Smooth muscle cell of the brain vasculature (primary cell): ENCODE data around the gene COL4A6.
"Not testable (repeated sequence)": the region's sequence is repeated elsewhere in the genome, so short reads cannot be mapped to it uniquely, and the experiment has no call there.

Experiments used
- DNase-seq: peaks from one replicate; pipeline ENCODE4 v3.0.0-alpha.2; 2012; ENCODE audit warnings: low read depth, low spot score

COL4A6 gene

GRCh38 chrX:108399418-108400165 is 38.6 kb downstream of the COL4A6 start:
- peak; percentile 23 for DNase-seq

- DNase-seq = no peak
These were observed 40.4 kb downstream of the COL4A6 start for GRCh38 chrX:108397627-108398391.

DNA sequence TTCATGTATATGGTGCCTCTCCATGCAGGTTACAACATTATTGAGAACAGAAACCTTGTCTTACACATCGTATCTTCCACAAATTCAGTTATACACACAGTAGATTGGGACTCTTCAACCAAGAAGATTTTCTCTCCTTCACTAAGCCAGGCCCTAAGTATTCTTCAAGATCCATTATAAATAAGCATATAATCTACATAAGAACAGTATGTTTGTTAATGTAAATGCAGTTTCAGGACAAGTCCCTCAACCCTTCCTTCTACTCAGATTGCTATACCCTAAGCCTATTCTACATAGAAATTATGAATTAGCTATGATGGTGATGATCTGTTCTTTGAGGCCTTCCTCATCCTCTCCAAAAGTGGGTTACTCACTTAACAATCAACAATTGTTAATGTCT is 41.2 kb downstream of the COL4A6 start:
- no peak for DNase-seq

DNA sequence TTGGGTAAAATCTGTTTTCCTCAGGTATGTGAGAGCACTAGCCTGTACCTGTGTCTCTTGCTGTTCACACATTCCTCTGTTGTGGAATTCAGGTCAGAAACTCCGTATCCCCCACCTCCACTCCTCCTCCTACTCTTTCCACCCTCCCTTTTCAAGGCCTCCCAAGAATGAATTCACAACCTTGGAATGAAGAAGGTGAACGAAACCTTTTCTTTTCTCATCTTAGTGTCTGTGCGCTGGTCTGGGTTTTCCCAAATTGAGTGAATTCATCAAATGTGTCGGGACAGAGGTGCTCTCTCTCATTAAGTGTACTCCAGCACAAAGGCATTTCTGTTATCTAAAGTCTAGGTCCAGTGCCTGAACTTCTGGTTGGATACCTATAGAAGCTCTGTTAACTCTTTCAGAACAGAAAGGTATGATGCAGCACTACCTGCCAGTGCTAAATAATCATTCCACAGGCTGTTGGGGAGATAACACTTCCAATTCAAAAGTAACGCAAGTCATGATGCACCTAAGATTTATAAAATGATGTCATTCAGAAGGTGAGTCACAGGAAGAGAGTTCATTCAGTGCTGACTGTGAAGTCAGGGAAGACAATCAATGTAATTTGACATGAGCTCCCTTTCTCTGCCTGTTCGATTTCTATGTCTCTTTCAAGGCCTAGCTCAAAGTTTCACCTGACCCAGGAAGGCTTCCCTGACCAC is 41.9 kb downstream of the COL4A6 start:
- DNase-seq = no peak

DNA sequence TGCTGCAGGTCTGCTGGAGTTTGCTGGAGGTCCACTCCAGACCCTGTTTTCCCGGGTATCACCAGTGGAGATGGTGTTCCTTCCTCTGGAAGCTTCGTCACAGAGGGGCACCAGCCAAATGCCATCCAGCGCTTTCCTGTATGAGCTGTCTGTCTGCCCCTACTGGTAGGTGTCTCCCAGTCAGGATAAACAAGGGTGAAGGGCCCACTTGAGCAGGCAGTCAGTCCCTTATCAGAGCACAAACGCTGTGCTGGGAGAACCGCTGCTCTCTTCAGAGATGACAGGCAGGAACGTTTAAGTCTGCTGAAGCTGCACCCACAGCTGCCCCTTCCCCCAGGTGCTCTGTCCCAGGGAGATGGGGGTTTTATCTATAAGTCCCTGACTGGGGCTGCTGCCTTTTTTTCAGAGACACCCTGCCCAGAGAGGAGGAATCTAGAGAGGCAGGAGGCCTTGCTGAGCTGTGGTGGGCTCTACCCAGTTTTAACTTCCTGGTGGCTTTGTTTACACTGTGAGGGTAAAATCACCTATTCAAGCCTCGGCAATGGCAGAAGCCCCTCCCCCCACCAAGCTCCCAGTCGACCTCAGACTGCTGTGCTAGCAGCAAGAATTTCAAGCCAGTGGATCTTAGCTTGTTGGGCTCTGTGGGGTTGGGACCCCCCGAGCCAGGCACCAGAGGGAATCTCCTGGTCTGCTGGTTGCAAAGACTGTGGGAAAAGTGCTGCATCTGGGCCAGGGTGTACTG is 47.1 kb downstream of the COL4A6 start:
- DNase-seq = not testable (repeated sequence)

GRCh38 chrX:108384783-108385182 is 53.4 kb downstream of the COL4A6 start:
- DNase-seq = no peak

DNA sequence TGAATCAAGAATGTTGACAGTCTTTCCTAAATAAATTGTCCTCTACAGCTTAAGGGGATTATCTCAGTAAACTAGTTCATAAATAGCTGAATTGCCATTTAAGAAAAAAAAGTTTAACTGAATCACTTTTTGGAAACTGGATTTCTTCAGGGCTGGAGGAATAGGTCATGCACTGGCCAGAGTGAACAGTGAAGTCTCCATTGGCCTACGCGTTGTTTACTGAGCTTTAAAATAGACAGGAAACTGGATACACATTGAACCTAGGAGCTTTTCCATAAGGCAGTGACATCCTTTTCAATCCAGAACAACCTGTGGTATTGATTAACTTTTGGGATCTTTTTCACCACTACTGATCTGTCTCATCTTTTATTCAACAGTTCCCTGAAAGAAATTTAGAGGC is 58.0 kb downstream of the COL4A6 start:
- no peak for DNase-seq

- DNase-seq = not testable (repeated sequence)
These were observed 61.4 kb downstream of the COL4A6 start for GRCh38 chrX:108376821-108377220.

DNA sequence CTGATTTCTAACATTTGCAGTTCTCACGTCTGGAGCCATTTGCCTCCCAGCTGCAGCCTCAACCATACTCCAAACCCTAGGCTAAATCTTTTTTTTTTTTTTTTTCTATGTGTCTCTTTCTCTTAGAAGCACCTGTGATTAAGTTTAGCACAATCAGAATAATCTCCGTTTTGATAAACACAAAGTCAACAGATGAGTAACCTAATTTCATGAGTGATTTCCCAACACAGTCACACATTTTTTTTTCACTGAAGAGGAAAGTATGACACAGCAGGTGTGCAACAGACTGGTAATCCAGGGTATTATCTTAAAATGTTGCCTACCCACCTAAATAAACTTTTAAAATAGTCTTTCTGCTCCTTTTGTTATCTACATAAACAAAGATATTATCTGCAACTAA is 62.6 kb downstream of the COL4A6 start:
- not testable (repeated sequence) for DNase-seq

DNA sequence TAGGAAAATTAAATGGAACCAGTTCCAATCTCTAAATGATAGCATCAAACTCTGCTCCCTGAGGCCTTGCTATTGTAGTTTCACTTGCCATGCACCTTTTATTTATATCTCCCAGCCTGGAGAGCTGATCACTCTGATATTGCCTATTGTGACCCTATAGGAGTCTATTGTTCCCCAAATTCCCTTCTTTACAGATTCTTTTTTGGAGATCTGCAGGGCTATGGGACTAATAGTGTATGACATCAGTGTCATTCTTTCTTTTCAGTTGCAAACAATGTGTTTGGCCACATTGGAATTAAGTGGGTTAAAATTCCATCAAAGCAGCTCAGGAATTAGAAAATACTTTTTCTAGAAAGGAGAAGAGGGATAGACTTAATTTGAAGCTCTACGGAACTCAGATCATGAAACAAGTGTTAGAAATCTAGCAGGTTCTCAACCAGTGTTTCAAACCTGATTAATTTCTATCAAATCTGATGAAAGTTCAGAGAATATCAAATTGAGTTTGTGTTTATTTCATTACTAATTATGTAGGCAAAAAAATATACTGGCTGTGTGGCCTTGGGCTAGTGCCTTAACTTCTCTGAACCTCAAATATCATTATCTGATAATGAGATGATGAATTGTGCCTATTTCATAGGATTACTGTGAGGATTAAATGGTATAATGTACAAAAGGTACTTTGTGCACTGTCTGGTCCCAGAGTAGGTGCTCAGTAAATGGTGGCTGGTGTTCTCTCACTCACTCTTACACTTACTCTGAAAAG is 71.4 kb downstream of the COL4A6 start:
- DNase-seq = no peak

DNA sequence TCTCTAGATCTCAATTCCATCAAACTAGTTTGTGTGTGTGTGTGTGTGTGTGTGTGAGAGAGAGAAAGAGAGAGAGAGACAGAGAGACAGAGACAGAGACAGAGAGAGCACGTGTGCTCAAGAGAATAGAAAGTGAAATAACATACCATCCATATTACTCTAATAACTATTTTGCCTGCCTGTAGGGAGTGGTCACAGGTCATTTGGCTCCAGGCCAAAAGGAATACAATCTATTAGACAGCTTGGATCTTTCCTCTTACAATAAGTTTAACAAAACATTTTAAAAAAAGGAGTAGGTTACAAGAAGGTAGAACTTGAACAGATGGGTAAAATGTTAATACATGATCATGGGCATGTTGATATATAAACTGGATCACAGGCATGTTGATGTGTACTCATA is 76.2 kb downstream of the COL4A6 start:
- peak; percentile 44 for DNase-seq

GRCh38 chrX:108361316-108361715 is 76.9 kb downstream of the COL4A6 start:
- DNase-seq = no peak

GRCh38 chrX:108359806-108360602 is 78.2 kb downstream of the COL4A6 start:
- DNase-seq = no peak

DNA sequence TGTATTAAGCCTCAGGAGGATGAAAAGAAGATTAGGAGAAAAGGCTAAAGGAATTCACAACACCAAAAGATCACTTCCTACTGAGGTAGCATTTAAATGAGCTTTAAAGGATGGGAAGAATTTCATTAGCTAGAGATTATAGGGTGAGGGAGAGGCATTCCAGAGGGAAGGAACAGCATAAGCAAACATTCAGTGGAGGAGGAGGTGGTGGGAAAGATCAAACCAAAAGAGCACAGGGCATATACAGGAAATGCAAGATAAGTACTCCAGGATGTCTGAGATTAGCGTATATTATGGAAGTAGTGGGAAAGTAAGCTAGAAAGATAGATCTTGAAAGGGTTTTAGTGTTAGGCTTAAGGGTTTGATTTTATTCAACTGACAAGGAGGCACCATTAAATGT is 84.8 kb downstream of the COL4A6 start:
- DNase-seq = no peak

GRCh38 chrX:108349210-108349609 is 89.0 kb downstream of the COL4A6 start:
- no peak for DNase-seq

DNA sequence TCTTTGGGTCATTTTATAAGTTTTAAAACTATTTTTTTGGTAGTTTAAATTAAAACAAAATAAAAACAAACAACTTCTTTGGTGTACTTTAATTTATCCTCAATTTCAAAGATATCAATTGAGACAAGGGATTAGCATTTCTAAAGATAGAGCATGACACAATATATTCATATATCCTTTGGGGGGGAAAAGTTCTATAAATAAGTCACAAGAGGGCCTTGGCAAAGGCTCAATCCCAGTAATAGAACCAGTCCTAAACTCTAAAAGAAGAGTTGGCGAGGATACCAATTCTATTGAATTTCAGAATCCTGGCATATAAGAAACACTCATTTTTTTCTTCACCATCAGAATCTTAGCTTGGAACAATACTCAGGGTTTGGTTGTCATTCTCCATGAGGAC is 89.7 kb downstream of the COL4A6 start:
- no peak for DNase-seq

DNA sequence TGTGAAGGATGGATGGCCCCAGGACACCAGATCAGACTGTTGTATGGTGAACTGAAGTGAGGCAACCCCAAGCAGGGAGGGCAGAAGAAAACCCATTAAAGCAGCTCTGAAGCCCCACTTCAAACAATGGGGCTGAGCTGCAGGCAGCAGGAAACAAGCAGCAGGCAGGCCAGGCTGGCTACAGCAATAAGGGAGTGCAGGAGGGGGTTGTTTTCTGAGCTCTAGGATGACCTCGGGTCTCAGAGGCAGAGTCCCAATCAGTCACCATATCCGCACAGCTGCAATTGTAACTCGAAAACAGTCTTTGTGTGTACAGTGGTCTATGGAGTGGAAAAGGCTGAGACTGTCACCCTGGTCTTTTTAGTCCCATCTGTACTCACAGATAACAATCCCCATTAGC is 90.4 kb downstream of the COL4A6 start:
- no peak for DNase-seq

DNA sequence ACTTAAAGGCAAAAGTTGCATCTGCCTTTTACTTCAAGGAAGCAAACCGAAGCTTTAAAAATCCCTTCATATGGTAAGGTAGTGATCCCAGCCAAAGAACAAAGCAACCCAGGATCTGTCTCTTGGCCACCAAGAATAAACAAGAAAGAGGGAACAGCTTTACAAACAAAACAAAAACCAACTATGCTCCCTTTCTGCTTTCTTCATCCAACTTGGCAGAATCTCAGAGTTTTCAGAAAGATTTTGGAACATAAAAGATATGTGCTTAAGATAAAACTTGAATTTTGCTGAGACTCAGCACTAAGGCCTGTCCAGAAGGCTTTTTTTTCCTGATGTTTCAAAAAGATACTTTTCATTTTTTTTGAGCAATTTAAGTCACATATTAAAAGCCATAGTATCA is 94.0 kb downstream of the COL4A6 start:
- DNase-seq = no peak

GRCh38 chrX:108341947-108342346 is 96.3 kb downstream of the COL4A6 start:
- DNase-seq = no peak

DNA sequence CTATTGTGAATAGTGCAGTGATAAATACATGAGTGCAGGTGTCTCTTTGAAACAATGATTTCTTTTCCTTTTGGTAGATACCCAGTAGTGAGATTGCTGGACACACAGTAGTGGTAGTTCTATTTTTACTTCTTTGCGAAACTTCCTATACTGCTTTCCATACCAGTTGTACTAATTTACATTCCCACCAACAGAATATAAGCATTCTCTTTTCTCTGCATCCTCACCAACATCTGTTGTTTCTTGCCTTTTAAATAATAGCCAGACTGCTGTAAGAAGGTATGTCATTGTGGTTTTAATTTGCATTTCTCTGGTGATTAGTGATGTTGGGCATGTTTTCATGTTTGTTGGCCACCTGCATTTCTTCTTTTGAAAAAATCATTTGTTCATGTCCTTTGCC is 105.9 kb downstream of the COL4A6 start:
- DNase-seq = no peak
